H9 (cell line): Measurements from ENCODE around the gene OGFR. TPM values are rescaled to one million over a fixed set of nuclear protein-coding genes. Genes with fewer than 3 reads are reported as not detected.
A peak's percentile ranks its signal among the peaks of the same experiment; 100 is the strongest.

Experiments
- DNase-seq: peaks from one replicate; pipeline ENCODE4 v3.0.0-alpha.2; 2017
- H2AFZ ChIP-seq: one replicate; pipeline ENCODE4 v1.6.1; 2013; ENCODE audit warnings: mild to moderate bottlenecking, low read length, control low read depth, moderate library complexity
- H2AK5ac ChIP-seq: 2 replicates; pipeline ENCODE4 v1.6.1; 2013; ENCODE audit warnings: low read length, control low read depth, mixed read lengths; ENCODE audit not compliant: insufficient read length
- H2BK120ac ChIP-seq: one replicate; pipeline ENCODE4 v1.6.1; 2013; ENCODE audit warnings: low read depth, mild to moderate bottlenecking, low read length, control low read depth, inconsistent platforms; ENCODE audit not compliant: poor library complexity, severe bottlenecking
- H2BK12ac ChIP-seq: 2 replicates; pipeline ENCODE4 v1.6.1; 2013; ENCODE audit warnings: low read length, control low read depth, mixed read lengths, low read depth; ENCODE audit not compliant: insufficient read length
- H2BK15ac ChIP-seq: 2 replicates; pipeline ENCODE4 v1.6.1; 2013; ENCODE audit warnings: low read depth, low read length, control low read depth
- H2BK20ac ChIP-seq: one replicate; pipeline ENCODE4 v1.6.1; 2013; ENCODE audit warnings: low read depth, mild to moderate bottlenecking, low read length, control low read depth, inconsistent platforms; ENCODE audit not compliant: poor library complexity, severe bottlenecking
- H2BK5ac ChIP-seq: 2 replicates; pipeline ENCODE4 v1.6.1; 2013; ENCODE audit warnings: low read length, control low read depth, mixed read lengths; ENCODE audit not compliant: insufficient read length
- H3K14ac ChIP-seq: 2 replicates; pipeline ENCODE4 v1.6.1; 2013; ENCODE audit warnings: low read length, control low read depth; ENCODE audit not compliant: insufficient read depth
- H3K18ac ChIP-seq: 2 replicates; pipeline ENCODE4 v1.6.1; 2013; ENCODE audit warnings: low read depth, mild to moderate bottlenecking, mixed read lengths, low read length, control low read depth; ENCODE audit not compliant: insufficient read length
- H3K23ac ChIP-seq: 2 replicates; pipeline ENCODE4 v1.6.1; 2013; ENCODE audit warnings: low read length, control low read depth, mixed read lengths, low read depth; ENCODE audit not compliant: insufficient read length
- H3K23me2 ChIP-seq: 2 replicates; pipeline ENCODE4 v1.6.1; 2013; ENCODE audit warnings: low read depth, mild to moderate bottlenecking, mixed read lengths, low read length, control low read depth; ENCODE audit not compliant: insufficient read length, poor library complexity, severe bottlenecking
- H3K27ac ChIP-seq: 2 replicates; pipeline ENCODE4 v1.5.1; 2013; ENCODE audit warnings: low read length, control low read depth, mixed read lengths, low read depth; ENCODE audit not compliant: insufficient read length
- H3K27me3 ChIP-seq: 2 replicates; pipeline ENCODE4 v1.6.1; 2013; ENCODE audit warnings: low read length, control low read depth, inconsistent platforms; ENCODE audit not compliant: insufficient read depth
- H3K4ac ChIP-seq: 2 replicates; pipeline ENCODE4 v1.6.1; 2013; ENCODE audit warnings: low read depth, mild to moderate bottlenecking, control low read depth, inconsistent platforms, low read length, moderate library complexity
- H3K4me1 ChIP-seq: 2 replicates; pipeline ENCODE4 v1.6.1; 2013; ENCODE audit warnings: low read length, control low read depth, inconsistent platforms; ENCODE audit not compliant: insufficient read depth
- H3K4me2 ChIP-seq: 2 replicates; pipeline ENCODE4 v1.6.1; 2013; ENCODE audit warnings: low read length, control low read depth, mixed read lengths; ENCODE audit not compliant: insufficient read length, insufficient read depth
- H3K56ac ChIP-seq: 2 replicates; pipeline ENCODE4 v1.6.1; 2013; ENCODE audit warnings: low read depth, mild to moderate bottlenecking, mixed read lengths, low read length, control low read depth; ENCODE audit not compliant: insufficient read length
- H3K79me1 ChIP-seq: 2 replicates; pipeline ENCODE4 v1.6.1; 2013; ENCODE audit warnings: low read depth, mild to moderate bottlenecking, moderate library complexity, low read length, control low read depth, inconsistent platforms; ENCODE audit not compliant: insufficient read depth, poor library complexity, severe bottlenecking
- H3K79me2 ChIP-seq: 2 replicates; pipeline ENCODE4 v1.6.1; 2013; ENCODE audit warnings: low read length, control low read depth, inconsistent platforms; ENCODE audit not compliant: insufficient read depth
- H3K9ac ChIP-seq: 2 replicates; pipeline ENCODE4 v1.6.1; 2013; ENCODE audit warnings: low read length, control low read depth, mixed read lengths; ENCODE audit not compliant: insufficient read length; ENCODE audit errors: extremely low read depth
- H3K9me3 ChIP-seq: one replicate; pipeline ENCODE4 v1.6.1; 2013; ENCODE audit warnings: low read depth, low read length, inconsistent platforms; ENCODE audit not compliant: control insufficient read depth
- H3T11ph ChIP-seq: one replicate; pipeline ENCODE4 v1.6.1; 2013; ENCODE audit warnings: mild to moderate bottlenecking, low read length, control low read depth, inconsistent platforms
- H4K20me1 ChIP-seq: one replicate; pipeline ENCODE4 v1.6.1; 2013; ENCODE audit not compliant: control insufficient read depth, insufficient read length, insufficient read depth
- H4K5ac ChIP-seq: 2 replicates; pipeline ENCODE4 v1.6.1; 2013; ENCODE audit warnings: low read depth, mild to moderate bottlenecking, mixed read lengths, low read length, control low read depth; ENCODE audit not compliant: insufficient read length
- H4K8ac ChIP-seq: replicated peaks from 2 replicates; pipeline ENCODE4 v1.6.1; 2013; ENCODE audit warnings: low read length, control low read depth, mixed read lengths, low read depth; ENCODE audit not compliant: insufficient read length
- H4K91ac ChIP-seq: 2 replicates; pipeline ENCODE4 v1.6.1; 2013; ENCODE audit warnings: low read depth, mild to moderate bottlenecking, moderate library complexity, mixed read lengths, low read length, control low read depth; ENCODE audit not compliant: insufficient read length
- H3K27ac Mint-ChIP-seq, 3 experiments: 2 replicates in 2 of 3; 3 replicates in 1 of 3; pipeline ENCODE4 v1.8.0; 2020 to 2021; ENCODE audit warnings: mixed read lengths in 3 of 3, mild to moderate bottlenecking in 1 of 3, moderate library complexity in 1 of 3
- H3K27me3 Mint-ChIP-seq: 2 replicates; pipeline ENCODE4 v1.8.0; 2021; ENCODE audit warnings: low read depth, mild to moderate bottlenecking, moderate library complexity, mixed read lengths
- H3K36me3 Mint-ChIP-seq, 3 experiments: 2 replicates in 2 of 3; 3 replicates in 1 of 3; pipeline ENCODE4 v1.8.0; 2020 to 2021; ENCODE audit warnings: low read depth in 3 of 3, mixed read lengths in 3 of 3; ENCODE audit not compliant: insufficient read depth in 1 of 3
- H3K4me1 Mint-ChIP-seq, 2 experiments: 2 replicates each; pipeline ENCODE4 v1.8.0; 2020; ENCODE audit warnings: mixed read lengths in 2 of 2
- H3K4me3 Mint-ChIP-seq, 2 experiments: 2 replicates in 1 of 2; 3 replicates in 1 of 2; pipeline ENCODE4 v1.8.0; 2020 to 2021; ENCODE audit warnings: mild to moderate bottlenecking in 2 of 2, mixed read lengths in 2 of 2, moderate library complexity in 1 of 2
- H3K9me3 Mint-ChIP-seq, 2 experiments: 2 replicates in 1 of 2; 3 replicates in 1 of 2; pipeline ENCODE4 v1.8.0; 2020; ENCODE audit warnings: mild to moderate bottlenecking in 2 of 2, mixed read lengths in 2 of 2, moderate library complexity in 1 of 2
- CTCF ChIP-seq: fragments of 200-600 bp; sonication (generic); conservative IDR thresholded peaks from 3 replicates; pipeline ENCODE4 v1.8.0; 2021; ENCODE audit warnings: antibody characterized with exemption, mild to moderate bottlenecking
- WGBS: extraction: QIAGEN DNeasy Blood & Tissue Kit; methylation state at CpG from one replicate; pipeline ENCODE4 v1.1.7; 2013; ENCODE audit warnings: missing lambda C conversion rate, low lambda C conversion rate, mixed read lengths; ENCODE audit not compliant: insufficient read length; ENCODE audit errors: extremely low coverage; 5-methylcytosine and 5-hydroxymethylcytosine counted together
- total RNA-seq: library from RNA; stranded (reverse); gene quantifications from 2 replicates; pipeline ENCODE4 v1.2.1, GENCODE V29; 2021

Gene OGFR
- total RNA-seq, 1 experiment from 2014 or later: 33.1 TPM

GRCh38 chr20:62791301-62792181 is 13.1 kb upstream of the OGFR start:
- Histone ChIP-seq H4K20me1 (no peaks in the 10 kb centered on the region), H3K27ac (no peak overlapping the region), H3T11ph (no peak overlapping the region), H2BK15ac (no peak overlapping the region), H3K27me3 (no peaks in the 10 kb centered on the region), H2AK5ac (no peak overlapping the region), H2BK120ac (no peak overlapping the region), H4K5ac (no peak overlapping the region), H4K91ac (no peak overlapping the region), H3K18ac (no peak overlapping the region), H2BK12ac (no peak overlapping the region), H3K23ac (no peak overlapping the region), H3K56ac (no peak overlapping the region), H3K4me2 (peak overlapping the region; percentile 30), H3K4ac (no peak overlapping the region), H3K9me3 (no peaks in the 10 kb centered on the region), H3K79me2 (no peaks in the 10 kb centered on the region), H3K79me1 (no peaks in the 10 kb centered on the region), H3K23me2 (no peaks in the 10 kb centered on the region), H3K9ac (no peak overlapping the region), H2BK20ac (no peak overlapping the region), H3K4me1 (no peaks in the 10 kb centered on the region), H3K14ac (no peak overlapping the region), H2BK5ac (no peak overlapping the region), H2AFZ (no peak overlapping the region), H4K8ac (no peak overlapping the region)
- no CpG with 5 or more reads among the region's 23 CpGs for WGBS
- peaks cover 42% of the 10 kb centered on the region for H3K27me3 Mint-ChIP-seq
- peak; percentile 92 for DNase-seq
- no peaks in the 10 kb centered on the region; a peak in 1 of 7 replicates for H3K36me3 Mint-ChIP-seq
- peaks cover 8 to 20% of the 10 kb centered on the region in 2 experiments for H3K4me1 Mint-ChIP-seq
- no peaks in the 10 kb centered on the region; a peak in 1 of 5 replicates for H3K9me3 Mint-ChIP-seq
- H3K4me3 Mint-ChIP-seq: peak overlapping the region; percentile 42 to 61; a peak in 4 of 5 replicates
- peak; percentile 100 for TF ChIP-seq CTCF
- H3K27ac Mint-ChIP-seq: no peak overlapping the region
